ACC112 (cell line): ENCODE data around the gene FAM117A.
"Not testable (repeated sequence)": the region's sequence is repeated elsewhere in the genome, so short reads cannot be mapped to it uniquely, and the experiment has no call there.

Source experiments
- H2AFZ ChIP-seq: fragments of 200-600 bp; sonication (generic); one replicate; pipeline ENCODE4 v1.6.0; 2017; ENCODE audit warnings: antibody characterized with exemption, low read length; ENCODE audit not compliant: unreplicated experiment
- H3K27ac ChIP-seq: fragments of 200-600 bp; sonication (generic); 2 replicates; pipeline ENCODE4 v1.5.1; 2014; ENCODE audit warnings: low read depth, mild to moderate bottlenecking, antibody characterized with exemption, low read length, moderate library complexity
- H3K27me3 ChIP-seq: fragments of 200-600 bp; sonication (generic); 2 replicates; pipeline ENCODE4 v1.6.1; 2014; ENCODE audit warnings: mild to moderate bottlenecking, antibody characterized with exemption, low read length, moderate library complexity, mixed read lengths; ENCODE audit not compliant: insufficient read depth
- H3K36me3 ChIP-seq: fragments of 200-600 bp; sonication (generic); 2 replicates; pipeline ENCODE4 v1.6.1; 2016; ENCODE audit warnings: mild to moderate bottlenecking, antibody characterized with exemption, low read length, moderate library complexity, mixed read lengths; ENCODE audit not compliant: insufficient read depth
- H3K4me1 ChIP-seq: fragments of 200-600 bp; sonication (generic); one replicate; pipeline ENCODE4 v1.6.1; 2016; ENCODE audit warnings: low read length, mixed read lengths; ENCODE audit not compliant: insufficient read depth, unreplicated experiment, control insufficient read depth
- H3K4me3 ChIP-seq: fragments of 200-600 bp; sonication (generic); 2 replicates; pipeline ENCODE4 v1.5.1; 2014; ENCODE audit warnings: mild to moderate bottlenecking, low read depth, low read length
- H3K79me2 ChIP-seq: fragments of 200-600 bp; sonication (generic); one replicate; pipeline ENCODE4 v1.6.0; 2016; ENCODE audit warnings: low read length; ENCODE audit not compliant: control insufficient read depth, unreplicated experiment, insufficient read depth

The FAM117A gene

GRCh38 chr17:49738456-49739163 lies 25.3 kb downstream of the FAM117A start:
- Histone ChIP-seq H3K4me1 (peaks cover 14% of the 10 kb centered on the region), H3K27me3 (no peaks in the 10 kb centered on the region), H3K27ac (no peak overlapping the region), H3K79me2 (no peaks in the 10 kb centered on the region), H2AFZ (no peak overlapping the region), H3K4me3 (no peak overlapping the region), H3K36me3 (no peaks in the 10 kb centered on the region)

GRCh38 chr17:49734515-49735490 lies 29.1 kb downstream of the FAM117A start:
- Histone ChIP-seq H3K27ac (no peak overlapping the region), H2AFZ (no peak overlapping the region), H3K4me3 (no peak overlapping the region), H3K4me1 (no peaks in the 10 kb centered on the region), H3K36me3 (no peaks in the 10 kb centered on the region), H3K27me3 (no peaks in the 10 kb centered on the region), H3K79me2 (no peaks in the 10 kb centered on the region)

- no peak overlapping the region for H3K4me3 ChIP-seq
- H3K27ac ChIP-seq: no peak overlapping the region
- H2AFZ ChIP-seq: no peak overlapping the region
- H3K27me3 ChIP-seq: no peaks in the 10 kb centered on the region
- no peaks in the 10 kb centered on the region for H3K36me3 ChIP-seq
- no peaks in the 10 kb centered on the region for H3K4me1 ChIP-seq
- H3K79me2 ChIP-seq: no peaks in the 10 kb centered on the region
Measured at GRCh38 chr17:49731435-49731831, 32.5 kb downstream of the FAM117A start.

GRCh38 chr17:49730785-49731434 lies 33.0 kb downstream of the FAM117A start:
- no peaks in the 10 kb centered on the region for H3K4me1 ChIP-seq
- no peak overlapping the region for H3K27ac ChIP-seq
- no peak overlapping the region for H2AFZ ChIP-seq
- no peaks in the 10 kb centered on the region for H3K79me2 ChIP-seq
- no peaks in the 10 kb centered on the region for H3K27me3 ChIP-seq
- no peaks in the 10 kb centered on the region for H3K36me3 ChIP-seq
- no peak overlapping the region for H3K4me3 ChIP-seq

GRCh38 chr17:49730078-49730784 lies 33.7 kb downstream of the FAM117A start:
- Histone ChIP-seq H3K4me3 (no peak overlapping the region), H3K36me3 (no peaks in the 10 kb centered on the region), H2AFZ (no peak overlapping the region), H3K79me2 (no peaks in the 10 kb centered on the region), H3K27ac (no peak overlapping the region), H3K27me3 (no peaks in the 10 kb centered on the region), H3K4me1 (no peaks in the 10 kb centered on the region)

GRCh38 chr17:49729069-49729468 lies 34.9 kb downstream of the FAM117A start:
- Histone ChIP-seq H3K79me2 (no peaks in the 10 kb centered on the region), H3K4me3 (no peak overlapping the region), H3K27ac (no peak overlapping the region), H3K27me3 (no peaks in the 10 kb centered on the region), H3K4me1 (no peaks in the 10 kb centered on the region), H3K36me3 (no peaks in the 10 kb centered on the region), H2AFZ (no peak overlapping the region)

GRCh38 chr17:49728425-49728824 lies 35.5 kb downstream of the FAM117A start:
- Histone ChIP-seq H3K27ac (no peak overlapping the region), H3K4me3 (no peak overlapping the region), H3K36me3 (no peaks in the 10 kb centered on the region), H3K4me1 (no peaks in the 10 kb centered on the region), H3K27me3 (no peaks in the 10 kb centered on the region), H2AFZ (no peak overlapping the region), H3K79me2 (no peaks in the 10 kb centered on the region)

GRCh38 chr17:49727380-49727779 lies 36.6 kb downstream of the FAM117A start:
- Histone ChIP-seq H3K4me3 (no peak overlapping the region), H3K4me1 (no peaks in the 10 kb centered on the region), H3K36me3 (no peaks in the 10 kb centered on the region), H2AFZ (no peak overlapping the region), H3K27ac (no peak overlapping the region), H3K79me2 (no peaks in the 10 kb centered on the region), H3K27me3 (no peaks in the 10 kb centered on the region)

- H3K79me2 ChIP-seq: no peaks in the 10 kb centered on the region
- H3K4me3 ChIP-seq: no peak overlapping the region
- no peaks in the 10 kb centered on the region for H3K4me1 ChIP-seq
- no peak overlapping the region for H2AFZ ChIP-seq
- H3K27ac ChIP-seq: no peak overlapping the region
- no peaks in the 10 kb centered on the region for H3K36me3 ChIP-seq
- H3K27me3 ChIP-seq: no peaks in the 10 kb centered on the region
Measured at GRCh38 chr17:49725452-49726130, 38.3 kb downstream of the FAM117A start.

GRCh38 chr17:49724552-49724951 lies 39.4 kb downstream of the FAM117A start:
- H3K4me1 ChIP-seq, H3K79me2 ChIP-seq, H3K27ac ChIP-seq, H3K27me3 ChIP-seq, H2AFZ ChIP-seq, H3K36me3 ChIP-seq, H3K4me3 ChIP-seq: not testable (repeated sequence)
